K562 (cell line): ENCODE data around the gene ZKSCAN3. TPM values are rescaled to one million over a fixed set of nuclear protein-coding genes. Genes with fewer than 3 reads are reported as not detected.
A peak's percentile ranks its signal among the peaks of the same experiment; 100 is the strongest.

Source experiments
- BDP1 ChIP-seq: IDR thresholded peaks from 3 replicates; pipeline ENCODE4 v1.6.1; 2011; ENCODE audit not compliant: insufficient read length, insufficient read depth
- CBFB ChIP-seq: sonication (generic); formaldehyde crosslinking; IDR thresholded peaks from 2 replicates; pipeline ENCODE4 v1.4.0; 2020; ENCODE audit warnings: mild to moderate bottlenecking, missing genetic modification reagents
- CREB1 ChIP-seq, 2 experiments: sonication (generic) in 1 of 2; formaldehyde crosslinking in 1 of 2; IDR thresholded peaks; 2 replicates each; pipeline versions ENCODE4 v1.6.1 to v1.8.0; 2012 to 2022; ENCODE audit warnings: inconsistent platforms in 1 of 2, mild to moderate bottlenecking in 1 of 2, missing genetic modification reagents in 1 of 2, moderate library complexity in 1 of 2
- EP400 ChIP-seq: fragments of 450-650 bp; IDR thresholded peaks from 2 replicates; pipeline ENCODE4 v1.6.1; 2017; ENCODE audit warnings: antibody characterized with exemption, mild to moderate bottlenecking, moderate library complexity
- GATAD2A ChIP-seq: fragments of 450-650 bp; IDR thresholded peaks from 2 replicates; pipeline ENCODE4 v1.6.1; 2017
- GTF2F1 ChIP-seq: IDR thresholded peaks from 2 replicates; pipeline ENCODE4 v1.6.1; 2011; ENCODE audit warnings: low read depth, low read length, improper control_type of control experiment
- JUNB ChIP-seq: fragments of 450-650 bp; formaldehyde crosslinking; conservative IDR thresholded peaks from 2 replicates; pipeline ENCODE4 v1.4.0; 2020; ENCODE audit warnings: mild to moderate bottlenecking
- NFXL1 ChIP-seq: fragments of 450-650 bp; formaldehyde crosslinking; IDR thresholded peaks from 2 replicates; pipeline ENCODE4 v1.4.0; 2021; ENCODE audit warnings: mild to moderate bottlenecking
- NR2F6 ChIP-seq: fragments of 450-650 bp; formaldehyde crosslinking; IDR thresholded peaks from 2 replicates; pipeline ENCODE4 v1.4.0; 2020; ENCODE audit warnings: mild to moderate bottlenecking
- PHB ChIP-seq: fragments of 250-450 bp; sonication (Bioruptor Pico); IDR thresholded peaks from 2 replicates; pipeline ENCODE4 v1.5.0; 2021
- POLR2AphosphoS5 ChIP-seq: IDR thresholded peaks from 2 replicates; pipeline ENCODE4 v1.6.1; 2011; ENCODE audit warnings: mild to moderate bottlenecking, low read depth, low read length, moderate library complexity; ENCODE audit not compliant: control insufficient read depth, insufficient read depth
- SIN3A ChIP-seq, 2 experiments: fragments of 150-350 bp in 1 of 2; IDR thresholded peaks; 2 replicates each; pipeline ENCODE4 v1.6.1; 2011 to 2016; ENCODE audit warnings: borderline replicate concordance in 2 of 2, low read depth in 2 of 2, low read length in 2 of 2, mild to moderate bottlenecking in 2 of 2, moderate library complexity in 2 of 2; ENCODE audit not compliant: control insufficient read depth in 1 of 2
- TEAD1 ChIP-seq, 2 experiments: fragments of 450-650 bp in 1 of 2; sonication (generic) in 1 of 2; formaldehyde crosslinking; IDR thresholded peaks; 2 replicates each; pipeline versions ENCODE4 v1.4.0 to v1.8.0; 2020 to 2022; ENCODE audit warnings: mild to moderate bottlenecking in 2 of 2, missing genetic modification reagents in 1 of 2
- TRIM28 ChIP-seq: fragments of 450-650 bp; IDR thresholded peaks from 2 replicates; pipeline ENCODE4 v1.6.1; 2017
- ZNF384 ChIP-seq: IDR thresholded peaks from 2 replicates; pipeline ENCODE4 v1.6.1; 2012; ENCODE audit warnings: low read depth, low read length, improper control_type of control experiment
- polyA plus RNA-seq, 8 experiments: library from polyadenylated mRNA; depleted of rRNA in 4 of 8; stranded (reverse) in 5 of 8; unstranded in 3 of 8; fragments of >200 nt; fragmentation: Nextera tagmentation in 2 of 8; fragmentation: Illumina TruSeq in 1 of 8; extraction: Ambion mirVana in 2 of 8; extraction: Trizol in 1 of 8; gene quantifications; 2 replicates each; pipeline versions ENCODE4 v1.2.1 to v1.2.3, GENCODE V29; 2011 to 2014; ENCODE audit warnings: inconsistent platforms in 1 of 8, missing spikeins in 1 of 8
- total RNA-seq, 7 experiments: library from RNA; depleted of rRNA in 6 of 7; stranded (reverse); fragments of >200 nt in 6 of 7; fragmentation: Illumina TruSeq in 2 of 7; extraction: Trizol in 2 of 7; gene quantifications; 2 replicates each; pipeline versions ENCODE4 v1.2.1 to v1.2.3, GENCODE V29; 2011 to 2021; ENCODE audit warnings: low replicate concordance in 1 of 7
- TF ChIP-seq, protein P1 (sequence below): sonication (generic); formaldehyde crosslinking; IDR thresholded peaks from 2 replicates; pipeline ENCODE4 v1.8.0; 2022; ENCODE audit warnings: mild to moderate bottlenecking, missing genetic modification reagents
- TF ChIP-seq, protein P2 (sequence below): sonication (generic); formaldehyde crosslinking; IDR thresholded peaks from 2 replicates; pipeline ENCODE4 v1.8.0; 2022; ENCODE audit warnings: missing genetic modification reagents, mild to moderate bottlenecking, borderline replicate concordance
- TF ChIP-seq, protein P3 (sequence below): sonication (generic); formaldehyde crosslinking; IDR thresholded peaks from 2 replicates; pipeline ENCODE4 v1.8.1; 2022; ENCODE audit warnings: missing genetic modification reagents
- TF ChIP-seq, protein P4 (sequence below): fragments of 450-650 bp; formaldehyde crosslinking; IDR thresholded peaks from 2 replicates; pipeline ENCODE4 v1.4.0; 2020; ENCODE audit warnings: mild to moderate bottlenecking, moderate library complexity

Gene ZKSCAN3
- total and polyA plus RNA-seq, 9 of the 15 experiments (the other 6 are each of a cell fraction or from before 2014, with no cell fraction given): 3.0 to 12.4 (median 10.2) TPM

DNA sequence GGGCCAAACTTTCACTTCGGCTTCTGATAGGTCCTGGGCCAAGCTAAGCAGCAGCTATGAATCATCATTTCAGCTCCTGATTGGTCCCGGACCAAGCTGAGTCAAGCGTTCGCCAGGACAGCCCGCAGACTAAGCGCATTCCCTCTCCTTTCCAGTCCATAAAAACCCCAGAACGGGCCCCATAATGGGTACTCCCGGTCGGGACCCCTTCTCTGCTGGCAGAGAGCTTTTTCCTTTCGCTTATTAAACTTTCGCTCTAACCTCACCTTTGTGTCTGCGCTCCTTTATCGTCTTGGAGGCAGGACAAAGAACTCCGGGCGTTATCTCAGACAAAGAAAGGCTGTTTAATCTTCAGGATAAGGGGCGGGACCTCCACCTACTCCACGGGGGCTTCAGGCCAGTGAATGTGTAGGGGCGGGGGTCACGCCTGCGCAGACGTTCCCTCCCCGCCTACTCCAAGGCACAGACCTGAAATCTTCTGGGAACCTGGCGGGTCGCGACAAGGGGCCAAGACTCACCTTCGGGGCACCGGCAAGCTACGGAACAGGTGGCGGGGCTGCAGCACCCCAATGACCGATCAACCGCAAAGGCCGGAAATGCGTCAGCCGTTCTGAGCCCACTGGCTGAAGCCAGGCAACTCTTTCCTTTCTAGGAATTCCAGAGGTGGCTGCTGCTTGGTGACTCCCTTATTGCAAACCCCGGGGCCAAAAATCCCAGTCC lies 14.0 kb upstream of the ZKSCAN3 start, which contains the start of gene ZSCAN31 (continued):
- TF ChIP-seq JUNB (CRISPR knock-in tag) (0 out of 2 replicates have a peak, but pooled peaks have one; percentile 15), SIN3A (IDR thresholded peaks at IDR 0.05; ENCODE audit: borderline replicate concordance in 2 of 2, control insufficient read depth in 1 of 2, low read depth in 2 of 2, low read length in 2 of 2) (peak in 1 of 2 experiments; percentile 71; a peak in 2 of 4 replicates), NR2F6 (CRISPR knock-in tag) (peak; percentile 8), BDP1 (no peak), TRIM28 (no peak), ZNF384 (no peak; the same call in none of the 2 replicates), EP400 (peak; percentile 77), POLR2AphosphoS5 (peak; percentile 87), CBFB (CRISPR knock-in tag) (no peak; the same call in 1 of the 2 replicates), TEAD1 (CRISPR knock-in tag; IDR thresholded peaks at IDR 0.05) (peak; percentile 11 to 60; a peak in 2 of 4 replicates), GTF2F1 (peak; percentile 63; the same call in 1 of the 2 replicates), CREB1 (IDR thresholded peaks at IDR 0.05) (peak; percentile 47; the same call in 1 of the 2 replicates), CREB1 (CRISPR knock-in tag; IDR thresholded peaks at IDR 0.05) (peak; percentile 70), NFXL1 (CRISPR knock-in tag) (0 out of 2 replicates have a peak, but pooled peaks have one; percentile 14), PHB (CRISPR knock-in tag) (peak; percentile 42; the same call in 1 of the 2 replicates), GATAD2A (0 out of 2 replicates have a peak, but pooled peaks have one; percentile 46)
- TF ChIP-seq, protein P1, sequence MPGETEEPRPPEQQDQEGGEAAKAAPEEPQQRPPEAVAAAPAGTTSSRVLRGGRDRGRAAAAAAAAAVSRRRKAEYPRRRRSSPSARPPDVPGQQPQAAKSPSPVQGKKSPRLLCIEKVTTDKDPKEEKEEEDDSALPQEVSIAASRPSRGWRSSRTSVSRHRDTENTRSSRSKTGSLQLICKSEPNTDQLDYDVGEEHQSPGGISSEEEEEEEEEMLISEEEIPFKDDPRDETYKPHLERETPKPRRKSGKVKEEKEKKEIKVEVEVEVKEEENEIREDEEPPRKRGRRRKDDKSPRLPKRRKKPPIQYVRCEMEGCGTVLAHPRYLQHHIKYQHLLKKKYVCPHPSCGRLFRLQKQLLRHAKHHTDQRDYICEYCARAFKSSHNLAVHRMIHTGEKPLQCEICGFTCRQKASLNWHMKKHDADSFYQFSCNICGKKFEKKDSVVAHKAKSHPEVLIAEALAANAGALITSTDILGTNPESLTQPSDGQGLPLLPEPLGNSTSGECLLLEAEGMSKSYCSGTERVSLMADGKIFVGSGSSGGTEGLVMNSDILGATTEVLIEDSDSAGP (CRISPR knock-in tag): no peak
- TF ChIP-seq, protein P2, sequence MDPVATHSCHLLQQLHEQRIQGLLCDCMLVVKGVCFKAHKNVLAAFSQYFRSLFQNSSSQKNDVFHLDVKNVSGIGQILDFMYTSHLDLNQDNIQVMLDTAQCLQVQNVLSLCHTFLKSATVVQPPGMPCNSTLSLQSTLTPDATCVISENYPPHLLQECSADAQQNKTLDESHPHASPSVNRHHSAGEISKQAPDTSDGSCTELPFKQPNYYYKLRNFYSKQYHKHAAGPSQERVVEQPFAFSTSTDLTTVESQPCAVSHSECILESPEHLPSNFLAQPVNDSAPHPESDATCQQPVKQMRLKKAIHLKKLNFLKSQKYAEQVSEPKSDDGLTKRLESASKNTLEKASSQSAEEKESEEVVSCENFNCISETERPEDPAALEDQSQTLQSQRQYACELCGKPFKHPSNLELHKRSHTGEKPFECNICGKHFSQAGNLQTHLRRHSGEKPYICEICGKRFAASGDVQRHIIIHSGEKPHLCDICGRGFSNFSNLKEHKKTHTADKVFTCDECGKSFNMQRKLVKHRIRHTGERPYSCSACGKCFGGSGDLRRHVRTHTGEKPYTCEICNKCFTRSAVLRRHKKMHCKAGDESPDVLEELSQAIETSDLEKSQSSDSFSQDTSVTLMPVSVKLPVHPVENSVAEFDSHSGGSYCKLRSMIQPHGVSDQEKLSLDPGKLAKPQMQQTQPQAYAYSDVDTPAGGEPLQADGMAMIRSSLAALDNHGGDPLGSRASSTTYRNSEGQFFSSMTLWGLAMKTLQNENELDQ (CRISPR knock-in tag): peak; percentile 77; the same call in 1 of the 2 replicates
- TF ChIP-seq, protein P3, sequence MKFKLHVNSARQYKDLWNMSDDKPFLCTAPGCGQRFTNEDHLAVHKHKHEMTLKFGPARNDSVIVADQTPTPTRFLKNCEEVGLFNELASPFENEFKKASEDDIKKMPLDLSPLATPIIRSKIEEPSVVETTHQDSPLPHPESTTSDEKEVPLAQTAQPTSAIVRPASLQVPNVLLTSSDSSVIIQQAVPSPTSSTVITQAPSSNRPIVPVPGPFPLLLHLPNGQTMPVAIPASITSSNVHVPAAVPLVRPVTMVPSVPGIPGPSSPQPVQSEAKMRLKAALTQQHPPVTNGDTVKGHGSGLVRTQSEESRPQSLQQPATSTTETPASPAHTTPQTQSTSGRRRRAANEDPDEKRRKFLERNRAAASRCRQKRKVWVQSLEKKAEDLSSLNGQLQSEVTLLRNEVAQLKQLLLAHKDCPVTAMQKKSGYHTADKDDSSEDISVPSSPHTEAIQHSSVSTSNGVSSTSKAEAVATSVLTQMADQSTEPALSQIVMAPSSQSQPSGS (CRISPR knock-in tag): no peak
- TF ChIP-seq, protein P4, sequence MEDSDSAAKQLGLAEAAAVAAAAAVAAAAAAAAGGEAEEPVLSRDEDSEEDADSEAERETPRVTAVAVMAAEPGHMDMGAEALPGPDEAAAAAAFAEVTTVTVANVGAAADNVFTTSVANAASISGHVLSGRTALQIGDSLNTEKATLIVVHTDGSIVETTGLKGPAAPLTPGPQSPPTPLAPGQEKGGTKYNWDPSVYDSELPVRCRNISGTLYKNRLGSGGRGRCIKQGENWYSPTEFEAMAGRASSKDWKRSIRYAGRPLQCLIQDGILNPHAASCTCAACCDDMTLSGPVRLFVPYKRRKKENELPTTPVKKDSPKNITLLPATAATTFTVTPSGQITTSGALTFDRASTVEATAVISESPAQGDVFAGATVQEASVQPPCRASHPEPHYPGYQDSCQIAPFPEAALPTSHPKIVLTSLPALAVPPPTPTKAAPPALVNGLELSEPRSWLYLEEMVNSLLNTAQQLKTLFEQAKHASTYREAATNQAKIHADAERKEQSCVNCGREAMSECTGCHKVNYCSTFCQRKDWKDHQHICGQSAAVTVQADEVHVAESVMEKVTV: peak; percentile 25
